GM19395 (cell line): Measurements from ENCODE around the gene BAIAP3.
A peak's percentile ranks its signal among the peaks of the same experiment; 100 is the strongest.

Experiments
- ATAC-seq: cut with Tn5 transposase; IDR thresholded peaks from one replicate; pipeline ENCODE4 v1.9.1; 2021; ENCODE audit warnings: mild to moderate bottlenecking, moderate library complexity; ENCODE audit not compliant: unreplicated experiment

Gene BAIAP3

DNA sequence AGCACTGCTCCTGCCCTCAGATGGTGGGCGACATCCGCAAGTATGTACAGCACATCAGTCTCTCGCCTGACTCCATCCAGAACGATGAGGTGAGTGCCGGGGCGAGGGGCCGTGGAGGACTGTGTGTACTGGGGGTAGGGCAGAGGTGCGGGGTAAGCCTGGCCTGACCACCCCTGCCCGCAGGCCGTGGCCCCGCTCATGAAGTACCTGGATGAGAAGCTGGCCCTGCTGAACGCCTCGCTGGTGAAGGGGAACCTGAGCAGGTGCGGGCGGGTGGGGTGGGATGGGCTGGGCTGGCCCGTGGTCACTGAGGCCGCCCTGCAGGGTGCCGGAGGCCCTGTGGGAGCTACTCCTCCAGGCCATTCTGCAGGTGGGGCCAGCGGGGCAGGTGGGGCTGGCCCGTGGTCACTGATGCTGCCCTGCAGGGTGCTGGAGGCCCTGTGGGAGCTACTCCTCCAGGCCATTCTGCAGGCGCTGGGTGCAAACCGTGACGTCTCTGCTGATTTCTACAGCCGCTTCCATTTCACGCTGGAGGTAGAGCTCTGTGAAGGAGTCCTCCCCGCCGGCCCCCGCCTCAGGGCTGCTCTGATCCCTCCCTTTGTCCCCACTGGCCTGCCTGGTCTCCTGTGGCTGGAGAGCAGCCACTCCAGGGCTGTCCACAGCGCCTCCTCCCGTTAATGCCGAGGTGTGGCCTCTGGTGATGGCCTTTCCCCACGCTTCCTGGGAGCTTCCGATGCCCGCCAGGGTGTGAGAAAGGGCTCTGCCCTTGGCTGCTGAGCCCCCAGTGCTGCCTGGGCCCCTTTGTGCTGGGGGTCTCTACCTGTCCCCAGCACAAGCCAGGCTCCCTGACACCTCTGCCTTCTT, 13.2 kb downstream of the BAIAP3 start:
- ATAC-seq, result no peak

DNA sequence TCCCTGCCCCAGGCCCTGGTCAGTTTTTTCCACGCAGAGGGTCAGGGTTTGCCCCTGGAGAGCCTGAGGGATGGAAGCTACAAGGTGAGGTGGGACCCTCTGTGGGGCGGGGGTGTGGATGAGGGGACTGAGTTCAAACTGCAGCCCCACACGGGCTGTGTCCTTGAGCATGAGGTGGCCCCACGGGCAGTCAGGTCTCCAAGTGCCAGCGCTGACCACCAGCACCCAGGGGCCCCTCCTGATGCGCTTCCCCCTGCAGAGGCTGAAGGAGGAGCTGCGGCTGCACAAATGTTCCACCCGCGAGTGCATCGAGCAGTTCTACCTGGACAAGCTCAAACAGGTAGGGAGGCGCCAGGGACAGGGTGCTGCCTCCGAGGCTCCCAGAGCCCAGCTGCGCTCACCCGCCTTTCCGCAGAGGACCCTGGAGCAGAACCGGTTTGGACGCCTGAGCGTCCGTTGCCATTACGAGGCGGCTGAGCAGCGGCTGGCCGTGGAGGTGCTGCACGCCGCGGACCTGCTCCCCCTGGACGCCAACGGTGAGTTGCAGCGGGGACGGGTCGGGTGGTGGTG, 13.9 kb downstream of the BAIAP3 start:
- no peak for ATAC-seq

DNA sequence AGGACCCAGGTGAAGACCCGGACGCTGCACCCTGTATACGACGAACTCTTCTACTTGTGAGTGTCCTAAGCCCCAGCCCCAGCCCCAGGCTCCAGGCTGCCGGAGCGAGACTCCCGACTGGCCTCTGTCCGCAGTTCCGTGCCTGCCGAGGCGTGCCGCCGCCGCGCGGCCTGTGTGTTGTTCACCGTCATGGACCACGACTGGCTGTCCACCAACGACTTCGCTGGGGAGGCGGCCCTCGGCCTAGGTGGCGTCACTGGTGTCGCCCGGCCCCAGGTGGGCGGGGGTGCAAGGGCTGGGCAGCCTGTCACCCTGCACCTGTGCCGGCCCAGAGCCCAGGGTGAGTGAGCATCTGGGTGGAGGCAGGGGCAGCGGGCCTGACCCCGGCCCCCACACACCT, 14.5 kb downstream of the BAIAP3 start:
- no peak for ATAC-seq

DNA sequence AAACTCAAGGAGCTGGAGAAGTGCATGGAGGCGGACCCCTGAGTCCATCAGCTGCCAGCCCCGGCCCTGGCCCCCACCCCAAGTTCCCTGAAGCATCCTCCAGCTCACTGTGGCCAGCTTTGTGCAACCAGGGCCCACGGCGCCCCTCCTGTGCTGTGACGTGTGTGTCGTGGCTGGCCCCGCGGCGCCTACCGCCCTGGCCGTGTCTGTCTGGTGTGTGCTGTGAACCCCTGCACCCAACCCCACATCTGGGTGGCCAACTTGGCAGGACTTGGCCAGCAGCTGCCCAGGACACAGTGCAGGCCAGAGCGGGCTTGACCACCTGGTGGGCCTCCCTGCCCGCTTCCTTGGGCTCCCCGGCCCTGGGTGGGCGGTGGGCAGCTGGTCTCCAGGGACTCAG, 15.0 kb downstream of the BAIAP3 start:
- no peak for ATAC-seq

DNA sequence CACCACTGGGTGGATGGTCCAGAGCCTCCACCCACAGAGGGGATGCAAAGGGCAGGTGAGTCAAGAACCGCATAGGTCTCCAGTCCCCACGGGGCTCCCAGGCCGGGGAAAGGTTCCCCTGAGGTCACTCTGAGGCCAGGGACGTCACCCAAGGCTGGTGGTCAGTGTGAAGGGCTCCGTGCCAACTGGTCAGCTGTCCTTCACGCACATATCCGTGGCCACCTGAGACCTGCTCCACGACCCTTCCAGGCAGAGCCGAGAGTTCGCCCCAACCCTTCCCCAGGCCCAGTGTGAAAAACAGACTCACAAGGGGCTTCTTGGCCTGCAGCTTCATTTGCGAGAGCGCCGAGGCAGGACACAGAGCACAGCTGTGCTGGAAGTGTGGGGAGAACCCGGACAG, 15.5 kb downstream of the BAIAP3 start:
- no peak for ATAC-seq

DNA sequence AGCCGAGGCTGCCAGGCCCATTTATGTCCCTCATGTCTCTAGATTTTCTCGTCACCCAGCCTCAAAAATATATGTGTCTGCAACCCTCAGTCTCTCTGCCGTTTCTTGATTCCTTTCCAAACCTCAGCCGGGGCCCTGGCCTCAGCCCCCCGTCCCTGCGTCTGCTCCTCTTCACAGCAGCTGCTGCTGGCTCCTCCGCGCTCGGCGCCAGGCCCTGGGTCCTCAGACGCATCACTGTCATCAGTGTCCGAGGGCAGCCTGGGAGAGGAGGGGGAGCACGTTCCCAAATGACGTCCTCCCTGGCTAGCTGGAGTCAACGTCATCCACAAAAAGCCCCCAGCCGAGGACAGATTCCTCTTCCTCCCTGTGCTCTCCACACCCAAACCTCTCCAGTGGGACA, 15.9 kb downstream of the BAIAP3 start:
- ATAC-seq, result no peak

DNA sequence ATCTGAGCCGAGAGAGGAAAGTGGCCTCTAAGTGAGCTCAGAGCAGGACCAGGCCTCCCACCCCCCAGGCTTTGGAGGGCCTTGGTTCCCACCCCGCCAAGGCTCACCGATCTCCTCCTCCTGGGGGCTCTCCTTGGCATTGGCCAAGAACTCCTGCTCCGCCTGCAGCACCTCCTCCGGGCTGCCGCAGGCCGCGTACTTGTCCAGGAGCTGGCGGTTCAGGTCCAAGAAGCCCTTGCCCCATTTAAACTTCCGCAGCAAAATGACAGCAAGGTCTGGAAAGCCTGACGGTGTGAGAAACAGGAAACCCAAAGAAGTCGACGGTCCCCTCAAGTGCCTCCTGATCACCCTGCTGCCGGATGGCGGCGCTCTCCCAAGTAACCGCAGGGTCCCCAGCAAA, 16.5 kb downstream of the BAIAP3 start:
- no peak for ATAC-seq

DNA sequence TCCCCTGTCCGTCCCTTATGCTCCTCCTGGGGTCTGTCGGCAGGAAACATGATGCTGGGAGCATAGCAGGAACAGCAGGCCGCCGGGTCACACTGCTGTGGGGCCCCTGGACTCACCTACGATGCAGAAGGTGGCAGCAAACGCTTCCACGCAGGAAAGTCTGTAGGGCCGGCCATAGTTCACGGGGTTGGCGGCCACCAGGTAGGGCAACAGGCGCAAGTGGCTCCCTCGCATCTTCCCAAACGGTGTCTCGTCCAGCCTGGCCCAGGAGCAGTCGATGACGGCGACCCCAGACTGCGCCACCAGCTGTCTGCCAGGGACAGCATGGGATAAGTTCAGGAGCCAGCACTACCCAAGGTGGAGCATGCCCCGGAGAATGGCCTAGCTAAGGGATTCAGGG, 17.2 kb downstream of the BAIAP3 start:
- ATAC-seq, result no peak

DNA sequence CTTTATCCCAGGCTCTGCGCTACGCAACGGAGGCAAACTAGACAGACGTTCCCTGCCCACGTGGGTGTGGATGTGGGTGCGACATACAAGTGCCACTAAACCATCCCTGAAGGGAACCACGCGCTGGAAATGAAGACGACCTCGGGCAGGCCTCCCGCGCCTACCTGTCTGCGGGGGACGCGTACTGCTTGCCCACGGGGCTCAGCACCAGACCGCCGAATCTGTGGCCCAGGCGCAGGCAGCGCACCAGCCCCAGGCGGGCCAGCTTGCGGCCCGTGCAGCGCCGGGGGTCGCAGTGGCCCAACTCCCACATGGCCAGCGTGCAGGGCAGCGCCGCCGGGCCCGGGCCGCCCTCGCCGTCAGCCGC, 17.8 kb downstream of the BAIAP3 start:
- peak; percentile 11 for ATAC-seq

DNA sequence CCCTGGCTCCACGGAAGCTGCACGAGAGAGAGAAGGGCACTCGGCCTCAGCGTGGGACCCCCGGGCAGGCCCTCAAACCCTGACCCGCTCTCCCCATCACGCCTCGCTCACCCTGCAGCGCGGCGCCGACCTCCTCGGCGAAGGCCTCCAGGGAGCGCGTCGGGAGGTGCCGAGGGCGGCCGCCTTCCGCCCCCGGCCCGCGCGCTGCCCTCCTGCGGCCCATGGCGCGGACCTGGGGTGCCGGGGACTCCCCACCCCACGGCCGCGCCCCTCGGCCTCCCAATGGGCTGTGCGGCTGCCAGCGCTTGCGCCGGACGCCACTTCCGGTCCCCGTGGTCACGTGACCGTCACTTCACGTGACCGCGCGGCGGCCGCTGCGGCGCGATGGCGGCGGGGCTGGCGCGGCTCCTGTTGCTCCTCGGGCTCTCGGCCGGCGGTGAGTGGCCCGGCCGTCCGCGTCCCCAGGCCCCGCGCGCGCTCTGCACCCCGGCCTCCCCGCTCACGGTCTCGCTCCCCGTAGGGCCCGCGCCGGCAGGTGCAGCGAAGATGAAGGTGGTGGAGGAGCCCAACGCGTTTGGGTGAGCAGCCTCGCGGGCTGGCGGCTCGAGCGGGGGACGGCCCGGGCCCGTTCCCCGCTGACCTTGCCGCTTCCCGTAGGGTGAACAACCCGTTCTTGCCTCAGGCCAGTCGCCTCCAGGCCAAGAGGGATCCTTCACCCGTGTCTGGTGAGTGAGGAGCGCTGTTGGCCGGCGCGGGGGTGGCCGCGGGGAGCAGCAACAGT, 18.3 kb downstream of the BAIAP3 start, which contains the start of the genes GNPTG and TSR3:
Gene GNPTG, plus strand, starts transcription at position 350 of the 781 bp plus-strand sequence. Its CDS starts 35 bp downstream, at position 385.
Gene TSR3, minus strand, starts transcription at position 297 of the 781 bp plus-strand sequence. Its CDS starts 74 bp downstream, at position 223.
- peak; percentile 58 for ATAC-seq

DNA sequence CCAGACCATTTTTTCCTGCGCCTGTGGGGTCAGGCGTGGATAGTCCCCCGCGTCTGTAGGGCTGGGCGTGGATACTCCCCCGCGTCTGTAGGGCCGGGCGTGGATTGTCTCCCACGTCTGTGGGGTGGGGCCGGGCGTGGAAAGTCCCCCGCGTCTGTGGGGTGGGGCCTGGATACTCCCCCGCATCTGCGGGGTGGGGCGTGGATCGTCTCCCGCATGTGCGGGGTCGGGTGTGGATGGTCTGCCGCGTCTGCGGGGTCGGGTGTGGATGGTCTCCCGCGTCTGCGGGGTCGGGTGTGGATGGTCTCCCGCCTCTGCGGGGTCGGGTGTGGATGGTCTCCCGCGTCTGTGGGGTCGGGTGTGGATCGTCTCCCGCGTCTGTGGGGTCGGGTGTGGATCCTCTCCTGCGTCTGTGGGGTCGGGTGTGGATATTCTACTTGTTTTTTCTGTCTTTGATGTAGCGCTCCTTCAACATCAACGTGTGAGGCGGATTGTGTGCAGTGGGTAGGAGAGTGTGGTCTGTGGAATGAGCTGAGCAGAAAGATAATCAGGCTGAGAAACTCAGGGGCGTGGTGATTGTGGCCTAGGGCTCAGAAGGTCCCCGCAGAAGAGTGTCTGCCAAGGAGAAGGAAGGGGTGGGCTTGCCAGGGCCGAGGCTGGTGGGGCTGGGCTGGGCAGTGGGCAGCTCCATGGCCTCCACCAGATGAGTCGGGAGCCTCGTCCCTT, 21.5 kb downstream of the BAIAP3 start:
- no peak for ATAC-seq

DNA sequence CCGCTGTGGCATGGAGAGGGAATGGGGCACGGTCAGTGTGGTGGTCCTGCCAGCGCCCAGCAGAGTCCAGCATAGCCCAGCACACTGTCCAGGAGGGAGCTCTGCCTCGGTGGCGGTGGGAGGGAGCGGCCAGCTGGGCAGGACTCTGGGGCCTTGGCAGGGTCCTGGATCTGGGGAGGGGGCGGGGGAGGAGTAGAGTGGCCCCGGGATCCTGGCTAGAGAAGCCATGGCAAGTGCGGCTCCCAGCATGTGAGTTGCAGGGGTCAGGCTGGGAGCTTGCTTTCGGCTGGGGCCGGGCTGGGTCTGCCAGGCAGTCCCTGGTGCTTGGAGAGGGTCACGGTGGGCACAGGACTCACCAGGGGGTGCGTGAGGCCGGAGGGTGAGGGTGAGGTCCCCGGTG, 22.1 kb downstream of the BAIAP3 start:
- ATAC-seq, result no peak

DNA sequence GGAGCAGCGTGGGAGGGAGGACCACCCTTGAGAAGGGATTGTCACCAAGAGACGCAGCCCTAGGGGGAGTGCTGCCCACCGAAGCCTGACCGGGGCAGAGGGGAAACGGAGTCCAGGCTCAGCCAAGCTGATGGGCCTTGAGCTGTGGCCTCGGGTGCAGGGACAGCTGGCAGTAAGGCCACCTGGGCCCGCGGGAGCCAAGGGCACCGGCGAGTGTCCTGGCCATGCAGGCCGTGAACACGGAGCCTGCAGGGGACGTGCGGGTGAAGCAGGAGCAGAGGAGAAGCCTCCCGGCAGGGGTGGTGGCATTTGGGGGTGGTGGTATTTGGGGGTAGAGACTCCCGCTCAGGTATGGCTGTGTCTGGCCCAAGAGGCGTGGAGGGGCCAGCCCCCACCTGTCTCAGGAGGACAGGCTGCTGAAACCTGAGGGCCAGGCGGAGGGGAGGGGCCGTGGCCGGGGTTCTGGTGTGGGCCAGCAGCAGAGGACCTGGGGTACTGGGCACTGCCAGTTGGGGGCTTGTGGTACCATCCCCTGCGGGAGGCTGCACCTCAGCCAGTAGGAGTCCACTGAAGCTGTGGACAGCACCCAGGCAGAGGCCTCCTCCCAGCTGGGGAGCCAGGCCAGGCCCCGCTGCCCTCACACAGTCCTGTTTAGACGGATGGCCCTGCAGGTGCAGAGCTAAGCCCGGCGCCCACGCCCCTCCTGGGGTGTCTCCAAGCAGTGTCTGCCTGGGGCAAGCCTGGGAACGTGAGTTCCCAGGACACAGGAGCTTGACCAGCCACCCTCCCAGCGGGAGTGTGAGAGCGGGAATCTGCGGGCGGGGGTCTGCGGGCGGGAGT, 22.8 kb downstream of the BAIAP3 start:
- ATAC-seq, result no peak

DNA sequence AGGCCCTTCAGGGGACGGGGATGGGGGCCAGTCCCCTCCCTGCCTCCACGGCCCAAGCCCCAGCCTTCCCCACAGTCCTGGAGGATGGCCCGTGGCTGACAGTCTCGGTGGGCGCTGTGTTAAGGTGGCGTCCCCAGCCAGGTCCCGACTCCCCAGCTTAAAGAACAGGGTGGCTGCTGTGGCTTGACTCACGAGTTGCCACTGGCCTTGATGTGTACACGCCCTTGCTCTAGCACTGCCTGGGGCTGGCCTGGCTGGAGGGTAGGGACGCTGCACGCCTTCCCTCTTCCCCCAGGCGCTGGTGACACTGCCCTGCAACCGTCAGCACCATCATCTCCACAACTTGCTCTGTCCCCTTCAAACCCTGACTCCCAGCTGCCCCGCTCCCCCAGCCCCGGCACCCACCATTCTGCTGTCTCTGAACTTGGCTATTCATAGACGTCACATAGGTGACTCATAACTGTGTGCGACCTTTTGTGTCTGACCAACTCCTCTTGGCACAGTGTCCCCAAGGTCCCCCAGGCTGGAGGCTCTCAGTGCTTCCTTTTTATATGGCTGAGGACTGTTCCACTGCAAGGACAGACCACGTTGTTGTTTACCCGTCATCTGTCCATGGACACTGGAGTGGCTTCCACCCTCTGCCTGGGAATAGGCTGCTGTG, 24.6 kb downstream of the BAIAP3 start:
- no peak for ATAC-seq

DNA sequence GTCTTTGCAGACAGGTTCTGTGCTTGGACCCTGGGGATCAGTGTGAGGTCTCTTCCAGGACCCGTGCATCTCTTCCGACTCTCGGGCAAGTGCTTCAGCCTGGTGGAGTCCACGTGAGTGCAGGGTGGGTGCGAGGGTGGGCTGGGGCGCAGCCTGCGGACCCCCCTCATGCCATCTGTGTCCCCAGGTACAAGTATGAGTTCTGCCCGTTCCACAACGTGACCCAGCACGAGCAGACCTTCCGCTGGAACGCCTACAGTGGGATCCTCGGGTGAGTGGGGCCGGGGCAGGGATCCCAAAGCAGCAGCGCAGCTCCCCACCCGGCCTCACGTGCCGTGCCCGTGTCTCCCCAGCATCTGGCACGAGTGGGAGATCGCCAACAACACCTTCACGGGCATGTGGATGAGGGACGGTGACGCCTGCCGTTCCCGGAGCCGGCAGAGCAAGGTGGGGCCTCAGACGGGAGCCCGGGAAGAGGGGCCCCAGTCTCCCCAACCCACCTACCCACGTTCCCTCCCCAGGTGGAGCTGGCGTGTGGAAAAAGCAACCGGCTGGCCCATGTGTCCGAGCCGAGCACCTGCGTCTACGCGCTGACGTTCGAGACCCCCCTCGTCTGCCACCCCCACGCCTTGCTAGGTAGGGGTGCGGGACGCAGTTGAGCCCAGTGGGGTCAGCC, 28.4 kb downstream of the BAIAP3 start:
- ATAC-seq, result no peak

DNA sequence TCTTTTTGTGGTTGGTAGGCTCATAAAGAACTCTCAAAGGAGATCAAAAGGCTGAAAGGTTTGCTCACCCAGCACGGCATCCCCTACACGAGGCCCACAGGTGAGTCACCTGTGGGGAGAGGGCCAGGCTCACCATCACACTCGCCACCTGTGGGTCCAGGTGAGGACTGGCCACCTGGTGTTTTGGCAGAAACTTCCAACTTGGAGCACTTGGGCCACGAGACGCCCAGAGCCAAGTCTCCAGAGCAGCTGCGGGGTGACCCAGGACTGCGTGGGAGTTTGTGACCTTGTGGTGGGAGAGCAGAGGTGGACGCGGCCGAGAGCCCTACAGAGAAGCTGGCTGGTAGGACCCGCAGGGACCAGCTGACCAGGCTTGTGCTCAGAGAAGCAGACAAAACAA, 29.4 kb downstream of the BAIAP3 start:
- no peak for ATAC-seq

DNA sequence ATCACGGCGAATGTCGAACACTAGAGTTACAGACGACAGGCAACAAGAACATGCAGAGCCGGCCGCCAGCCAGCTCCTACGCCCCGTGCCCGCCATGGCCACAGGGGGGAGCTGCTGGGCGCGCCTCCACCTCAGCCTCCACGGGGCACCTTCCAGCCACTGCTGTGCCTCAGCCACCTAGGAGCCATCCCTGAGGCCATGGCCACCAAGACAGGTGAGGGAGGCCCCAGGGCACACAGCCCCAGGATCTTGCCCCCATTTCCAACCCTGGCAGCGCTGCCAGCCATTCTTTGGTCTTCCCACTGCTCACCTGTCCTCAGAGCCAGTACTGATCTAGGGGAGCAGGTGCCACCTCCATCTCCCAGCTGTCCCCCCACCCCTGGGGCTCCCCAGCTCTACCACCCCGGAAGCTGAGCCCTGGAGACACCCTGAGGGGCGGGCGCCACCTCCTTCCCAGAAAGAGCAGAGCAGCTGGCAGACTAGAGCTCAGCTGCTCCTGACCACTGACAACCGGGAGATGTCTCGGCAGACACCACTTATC, 30.1 kb downstream of the BAIAP3 start:
- no peak for ATAC-seq

DNA sequence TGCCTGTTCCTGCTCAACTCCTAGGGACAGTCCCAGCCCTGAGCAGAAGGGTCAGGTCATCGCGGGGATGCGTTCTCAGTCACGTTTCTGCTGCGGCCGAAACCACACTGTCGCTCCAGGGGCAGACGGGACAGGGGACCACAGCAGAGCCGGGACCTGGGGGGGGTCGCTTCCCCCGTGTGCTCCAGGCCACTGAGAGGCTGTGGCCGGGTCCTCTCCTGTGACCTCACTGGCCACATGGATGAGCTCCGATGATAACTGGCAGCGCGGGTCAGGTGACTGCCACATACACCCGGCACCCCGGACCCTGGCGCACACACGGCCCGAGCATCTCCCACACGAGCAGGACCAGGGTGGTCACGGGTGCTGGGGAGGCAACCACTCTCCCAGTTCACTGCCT, 31.1 kb downstream of the BAIAP3 start:
- ATAC-seq, result no peak
